Renal pelvis (tissue), 4 donors: ENCODE measurements around the gene KL. TPM values are rescaled to one million over a fixed set of nuclear protein-coding genes. Genes with fewer than 3 reads are reported as not detected.

ENCODE experiments used
- DNase-seq: peaks from one replicate; pipeline ENCODE4 v3.0.0-alpha.2; 2013
- polyA plus RNA-seq, 3 donors: library from polyadenylated mRNA; unstranded; fragments of 120-200 nt; gene quantifications; one replicate each; pipeline ENCODE4 v1.2.1, GENCODE V29; 2013; ENCODE audit not compliant: insufficient read length in 3 of 3

The KL gene
- polyA plus RNA-seq, 3 donors = 31.4 to 45.8 (median 40.9) TPM

DNA sequence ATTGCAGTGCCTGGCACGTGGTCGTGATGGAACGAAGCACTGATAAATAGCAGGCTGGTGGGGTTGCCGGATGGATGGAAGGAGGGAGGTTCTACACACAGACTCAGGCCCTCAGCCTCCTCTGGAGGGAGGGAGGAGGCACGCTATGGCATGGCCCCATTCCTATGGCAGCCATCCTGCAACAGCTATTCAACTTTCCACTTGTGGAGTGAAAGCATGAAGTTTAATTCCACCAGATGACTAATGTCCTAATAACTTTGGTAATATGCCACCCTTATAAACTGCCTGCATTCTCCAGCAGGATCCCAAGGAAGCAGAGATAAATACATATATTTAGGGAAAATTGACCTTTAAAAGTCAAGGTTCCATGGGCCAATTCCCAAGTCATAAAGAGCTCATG, 92.4 kb downstream of the KL start:
- no peak for DNase-seq

DNA sequence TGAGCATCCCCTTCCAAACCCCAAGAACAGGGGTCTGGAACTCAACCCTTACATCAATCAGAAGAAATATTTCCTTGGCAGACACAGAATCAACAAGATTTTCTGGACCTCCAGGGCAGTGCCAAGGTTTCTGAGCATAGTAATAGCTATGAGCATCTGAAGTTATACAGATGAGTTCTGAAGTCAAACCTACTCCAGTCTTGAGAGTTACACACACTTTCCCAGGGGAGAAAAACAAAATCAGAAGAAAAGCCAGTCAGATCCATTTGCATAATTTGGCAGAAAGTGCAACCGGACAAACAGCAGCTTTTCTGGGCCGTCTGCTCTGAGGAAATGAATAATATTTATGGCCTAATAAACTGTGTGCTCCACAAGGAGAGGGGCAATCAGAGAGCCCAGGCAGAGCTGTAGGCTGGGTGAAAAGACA, 93.1 kb downstream of the KL start:
- DNase-seq = peak; percentile 19

DNA sequence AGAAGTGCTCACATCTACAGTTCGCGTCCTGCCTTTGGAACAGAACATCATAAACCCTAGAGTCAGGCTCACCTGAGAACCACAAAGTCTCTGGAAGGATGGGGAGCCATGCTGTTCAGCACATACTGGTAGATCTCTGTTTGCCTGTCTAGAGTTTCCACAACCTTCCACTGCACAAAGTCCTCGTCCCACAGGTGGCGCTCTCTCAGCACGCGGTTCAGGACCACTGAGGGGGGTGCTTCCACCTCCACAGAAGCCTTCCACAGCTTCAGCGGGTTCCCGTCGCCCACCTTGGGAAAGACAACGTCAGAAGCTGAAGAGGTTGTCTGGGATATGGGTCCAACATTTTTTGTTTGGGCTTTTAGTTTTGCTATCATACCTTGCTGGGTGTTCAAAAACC, 93.6 kb downstream of the KL start:
- no peak for DNase-seq

DNA sequence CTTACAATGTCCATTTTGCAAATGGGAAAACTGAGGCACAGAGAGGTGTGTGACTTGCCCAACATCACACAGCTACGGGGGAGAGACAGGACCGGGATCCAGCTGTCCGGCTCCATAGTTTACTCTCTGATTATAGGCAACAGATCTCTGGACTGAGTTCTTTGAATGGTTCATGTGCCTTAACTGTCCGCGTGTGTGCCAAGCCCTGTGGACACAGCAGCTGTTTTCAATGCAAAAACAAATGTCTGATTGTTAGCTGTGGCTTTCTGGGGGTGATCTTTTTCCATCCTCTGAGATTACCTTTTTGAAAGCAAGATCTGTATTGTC, 94.1 kb downstream of the KL start:
- no peak for DNase-seq

DNA sequence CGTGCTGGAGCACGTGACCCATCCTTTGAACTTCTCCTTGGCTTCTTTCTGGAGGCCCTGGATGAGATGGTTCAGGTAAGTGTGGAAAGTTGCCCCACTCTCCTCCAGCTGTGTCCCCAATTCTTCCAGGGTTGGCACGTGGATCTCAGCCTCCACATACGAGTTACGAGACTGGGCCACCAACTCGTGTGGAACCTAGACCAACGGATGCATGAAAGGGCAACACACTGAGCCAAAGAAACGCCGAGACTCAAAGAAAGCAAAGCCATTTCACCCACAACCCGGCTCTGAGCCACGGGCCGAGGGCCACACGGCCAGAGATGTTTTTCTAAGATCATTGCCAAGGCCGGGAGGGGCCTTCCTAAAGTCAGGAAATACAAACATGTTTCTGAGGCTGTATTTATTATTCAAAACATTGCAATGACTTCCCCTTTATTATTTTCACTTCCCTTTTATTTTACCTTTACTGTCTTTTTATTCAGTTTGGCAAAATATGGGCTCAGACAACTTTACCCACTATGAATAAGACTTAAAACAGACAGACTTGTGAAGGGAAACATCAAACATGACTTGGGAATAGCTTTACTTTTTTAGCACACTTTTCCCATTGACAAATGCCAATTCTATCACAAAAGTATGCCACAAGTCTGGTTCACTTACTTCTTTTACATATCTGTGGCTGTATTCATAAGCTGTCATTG, 94.6 kb downstream of the KL start:
- no peak for DNase-seq

DNA sequence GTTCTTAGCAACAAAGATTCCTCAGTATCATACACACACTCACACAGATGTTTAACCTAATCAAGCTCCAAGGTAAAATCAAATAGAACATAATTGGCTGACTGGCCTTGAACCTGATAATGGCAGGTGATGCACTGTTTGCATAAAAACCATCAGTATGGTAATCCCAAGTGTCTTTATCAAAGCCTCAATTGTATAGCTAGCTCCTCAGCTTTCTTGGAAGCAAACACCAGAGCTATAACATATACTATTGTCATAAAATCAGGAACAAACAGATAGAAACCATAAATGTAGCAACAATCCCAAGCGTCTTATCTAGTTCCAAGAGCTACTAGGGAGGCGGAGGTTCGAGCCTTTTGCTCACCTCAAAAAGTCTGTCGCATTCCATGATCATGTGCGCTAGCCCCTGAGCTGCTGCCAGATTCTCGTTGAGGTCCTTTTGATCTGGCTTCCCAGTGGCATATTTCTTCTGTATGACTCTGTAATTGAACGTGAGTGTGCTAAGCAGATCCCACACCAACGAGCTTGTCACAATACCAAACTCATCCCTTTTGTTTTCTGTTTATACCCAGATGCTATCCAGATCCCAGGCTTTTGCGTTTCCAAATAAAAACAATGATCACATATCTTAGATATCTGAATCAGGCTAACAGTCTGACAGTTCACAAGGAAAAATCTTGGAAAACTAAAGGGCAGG, 95.3 kb downstream of the KL start:
- peak; percentile 23 for DNase-seq

DNA sequence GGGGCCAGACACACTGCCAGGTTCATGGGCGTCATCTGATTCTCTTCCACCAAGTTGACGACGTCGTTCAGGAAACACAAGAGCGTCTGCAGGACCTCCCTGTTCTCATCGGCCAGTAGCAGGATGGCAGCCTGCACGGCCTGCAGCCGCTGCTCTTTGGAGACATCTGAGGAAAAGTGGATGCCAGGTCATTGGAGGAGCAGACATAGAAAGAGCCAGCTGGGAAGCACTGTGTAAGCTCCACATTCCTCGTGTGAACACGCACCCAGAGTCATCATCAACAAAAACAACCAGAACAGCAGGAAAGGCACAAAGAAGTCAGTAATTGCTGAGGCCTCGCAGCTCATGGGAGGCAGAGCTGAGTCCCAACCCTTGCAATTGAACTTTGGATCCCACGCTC, 96.5 kb downstream of the KL start:
- peak; percentile 53 for DNase-seq

DNA sequence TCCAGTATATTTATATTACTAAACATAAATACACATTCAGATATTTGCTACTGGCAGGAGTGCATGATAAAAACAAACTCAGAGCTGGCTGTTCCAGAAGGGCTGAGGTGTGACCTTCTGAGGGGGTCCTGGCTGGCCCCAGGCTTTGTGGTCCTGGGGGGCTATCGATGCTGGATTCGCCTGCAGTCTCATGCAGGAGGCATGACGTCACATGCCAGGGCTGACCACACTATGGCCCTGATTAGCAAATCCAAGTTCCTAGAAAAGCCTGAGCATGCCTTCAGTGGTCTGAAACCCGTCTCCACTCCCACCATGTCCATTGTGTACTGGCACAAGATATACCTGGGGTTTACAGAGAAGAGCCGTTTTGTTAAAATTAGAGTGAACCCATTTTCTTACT, 97.9 kb downstream of the KL start:
- no peak for DNase-seq

DNA sequence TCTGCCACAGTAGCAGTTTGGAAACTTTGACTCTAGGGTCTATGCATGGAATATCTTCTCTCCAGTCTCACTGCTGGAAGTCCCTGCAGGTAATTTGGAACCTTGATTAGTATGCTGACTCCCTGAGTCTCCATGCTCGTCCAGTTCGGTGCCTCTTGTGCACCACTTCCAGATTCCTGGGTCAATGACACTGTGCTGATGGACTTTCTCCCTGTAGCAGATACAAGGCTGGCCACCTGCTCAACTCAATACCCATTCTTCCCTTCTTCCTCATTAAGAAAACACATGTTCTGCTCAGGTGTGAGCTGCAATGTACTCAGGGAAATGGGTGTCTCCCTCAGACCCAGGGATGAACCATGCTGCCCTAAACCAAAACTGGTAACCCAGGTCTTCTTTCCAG, 99.1 kb downstream of the KL start:
- no peak for DNase-seq
